ENCODE measurements around the gene DENND2A.

Gene DENND2A

GRCh38 chr7:140521421-140521820, 119.2 kb downstream of the DENND2A start:
- peak overlapping the region; percentile 84 for H3K27ac Mint-ChIP-seq
- no peak for DNase-seq
- no peaks in the 10 kb centered on the region for H3K27me3 Mint-ChIP-seq (ENCODE audit: low read depth, poor library complexity)
- H3K4me1 Mint-ChIP-seq = peaks cover 48% of the 10 kb centered on the region
- no peaks in the 10 kb centered on the region for H3K9me3 Mint-ChIP-seq
- no peak for TF ChIP-seq CTCF (IDR thresholded peaks at IDR 0.05)
- H3K36me3 Mint-ChIP-seq (ENCODE audit: low read depth) = peaks cover 36% of the 10 kb centered on the region
- peak overlapping the region; percentile 41 for H3K4me3 Mint-ChIP-seq

GRCh38 chr7:140519007-140519399, 121.6 kb downstream of the DENND2A start:
- no peak for DNase-seq
- TF ChIP-seq CTCF (IDR thresholded peaks at IDR 0.05) = no peak
- H3K4me1 Mint-ChIP-seq = peaks cover 37% of the 10 kb centered on the region
- H3K27ac Mint-ChIP-seq = peak overlapping the region; percentile 88
- peaks cover 29% of the 10 kb centered on the region for H3K36me3 Mint-ChIP-seq (ENCODE audit: low read depth)
- no peak overlapping the region for H3K4me3 Mint-ChIP-seq
- no peaks in the 10 kb centered on the region for H3K9me3 Mint-ChIP-seq
- H3K27me3 Mint-ChIP-seq (ENCODE audit: low read depth, poor library complexity) = no peaks in the 10 kb centered on the region

GRCh38 chr7:140518370-140519006, 122.1 kb downstream of the DENND2A start:
- H3K27me3 Mint-ChIP-seq (ENCODE audit: low read depth, poor library complexity) = no peaks in the 10 kb centered on the region
- H3K9me3 Mint-ChIP-seq = no peaks in the 10 kb centered on the region
- H3K4me1 Mint-ChIP-seq = peaks cover 37% of the 10 kb centered on the region
- no peak overlapping the region for H3K4me3 Mint-ChIP-seq
- H3K27ac Mint-ChIP-seq = peak overlapping the region; percentile 86
- no peak for DNase-seq
- no peak for TF ChIP-seq CTCF (IDR thresholded peaks at IDR 0.05)
- peaks cover 25% of the 10 kb centered on the region for H3K36me3 Mint-ChIP-seq (ENCODE audit: low read depth)

GRCh38 chr7:140517546-140518369, 122.9 kb downstream of the DENND2A start:
- H3K27ac Mint-ChIP-seq = peak overlapping the region; percentile 86
- H3K36me3 Mint-ChIP-seq (ENCODE audit: low read depth) = peaks cover 20% of the 10 kb centered on the region
- H3K4me1 Mint-ChIP-seq = peaks cover 37% of the 10 kb centered on the region
- peak; percentile 90 for DNase-seq
- TF ChIP-seq CTCF (IDR thresholded peaks at IDR 0.05) = peak; percentile 82
- no peak overlapping the region for H3K4me3 Mint-ChIP-seq
- no peaks in the 10 kb centered on the region for H3K9me3 Mint-ChIP-seq
- no peaks in the 10 kb centered on the region for H3K27me3 Mint-ChIP-seq (ENCODE audit: low read depth, poor library complexity)

GRCh38 chr7:140512317-140513000, 128.2 kb downstream of the DENND2A start:
- Mint-ChIP-seq H3K36me3 (ENCODE audit: low read depth) (peaks cover under 1% of the 10 kb centered on the region), H3K4me1 (peaks cover 29% of the 10 kb centered on the region), H3K27me3 (ENCODE audit: low read depth, poor library complexity) (no peaks in the 10 kb centered on the region), H3K4me3 (no peak overlapping the region), H3K27ac (peak overlapping the region; percentile 88), H3K9me3 (no peaks in the 10 kb centered on the region)
- TF ChIP-seq CTCF (IDR thresholded peaks at IDR 0.05) = no peak
- no peak for DNase-seq
